Fibroblast of lung (primary cell): ENCODE results near the gene SPAST. TPM values are rescaled to one million over a fixed set of nuclear protein-coding genes. Genes with fewer than 3 reads are reported as not detected.
"Not testable (repeated sequence)": the region's sequence is repeated elsewhere in the genome, so short reads cannot be mapped to it uniquely, and the experiment has no call there.

ENCODE experiments used
- DNase-seq, 2 donors: peaks; one replicate each; pipeline versions ENCODE4 v3.0.0 to v3.0.0-alpha.2; 2010; ENCODE audit warnings: low read depth in 2 of 2
- H2AFZ ChIP-seq: 2 replicates; pipeline ENCODE4 v1.5.1; 2012; ENCODE audit warnings: low read length, control low read depth, inconsistent platforms
- H3K27ac ChIP-seq: 2 replicates; pipeline ENCODE4 v1.5.1; 2011; ENCODE audit warnings: low read length, control low read depth; ENCODE audit not compliant: insufficient read depth
- H3K27me3 ChIP-seq: 2 replicates; pipeline ENCODE4 v1.5.1; 2011; ENCODE audit warnings: mild to moderate bottlenecking, low read length; ENCODE audit not compliant: control insufficient read depth, insufficient read depth
- H3K36me3 ChIP-seq: 2 replicates; pipeline ENCODE4 v1.5.1; 2011; ENCODE audit warnings: low read length; ENCODE audit not compliant: control insufficient read depth, insufficient read depth
- H3K4me1 ChIP-seq: 2 replicates; pipeline ENCODE4 v1.5.1; 2011; ENCODE audit warnings: low read length; ENCODE audit not compliant: control insufficient read depth, insufficient read depth; ENCODE audit errors: extremely low read depth
- H3K4me2 ChIP-seq: 2 replicates; pipeline ENCODE4 v1.5.1; 2011; ENCODE audit warnings: low read length, control low read depth; ENCODE audit not compliant: insufficient read depth; ENCODE audit errors: extremely low read depth
- H3K4me3 ChIP-seq, 4 experiments: fragments of 200-600 bp in 1 of 4; sonication (generic) in 1 of 4; replicated peaks in 1 of 4; 2 replicates each; pipeline ENCODE4 v1.5.1; 2011 to 2016; ENCODE audit warnings: low read length in 4 of 4, low read depth in 3 of 4, mild to moderate bottlenecking in 3 of 4, control low read depth in 2 of 4, inconsistent platforms in 1 of 4, mixed read lengths in 1 of 4; ENCODE audit not compliant: insufficient read depth in 1 of 4; ENCODE audit errors: control extremely low read depth in 1 of 4
- H3K79me2 ChIP-seq: 2 replicates; pipeline ENCODE4 v1.5.1; 2012; ENCODE audit warnings: mild to moderate bottlenecking, low read length, inconsistent platforms; ENCODE audit not compliant: control insufficient read depth, insufficient read depth
- H3K9ac ChIP-seq: 2 replicates; pipeline ENCODE4 v1.5.1; 2011; ENCODE audit warnings: mild to moderate bottlenecking, low read length, control low read depth; ENCODE audit not compliant: insufficient read depth
- H3K9me3 ChIP-seq: 2 replicates; pipeline ENCODE4 v1.5.1; 2012; ENCODE audit warnings: low read depth, low read length; ENCODE audit not compliant: control insufficient read depth, insufficient read depth
- H4K20me1 ChIP-seq: 2 replicates; pipeline ENCODE4 v1.5.1; 2011; ENCODE audit warnings: low read length; ENCODE audit not compliant: control insufficient read depth, insufficient read depth; ENCODE audit errors: extremely low read depth
- EZH2 ChIP-seq: IDR thresholded peaks from 2 replicates; pipeline ENCODE4 v1.5.1; 2012; ENCODE audit warnings: low read length, control low read depth, mild to moderate bottlenecking; ENCODE audit errors: missing control alignments
- polyA plus RNA-seq, 2 donors: library from polyadenylated mRNA; depleted of rRNA in 1 of 2; stranded (reverse) in 1 of 2; unstranded in 1 of 2; fragments of >200 nt; gene quantifications; 2 replicates each; pipeline ENCODE4 v1.2.1, GENCODE V29; 2011 to 2012; ENCODE audit warnings: missing spikeins in 1 of 2
- total RNA-seq: library from RNA; depleted of rRNA; stranded (reverse); fragments of >200 nt; gene quantifications from 2 replicates; pipeline ENCODE4 v1.2.1, GENCODE V29; 2014

SPAST gene
- total and polyA plus RNA-seq, 2 donors (not counting 1 experiment from before 2014, with no cell fraction given): 12.7 to 22.6 TPM

DNA sequence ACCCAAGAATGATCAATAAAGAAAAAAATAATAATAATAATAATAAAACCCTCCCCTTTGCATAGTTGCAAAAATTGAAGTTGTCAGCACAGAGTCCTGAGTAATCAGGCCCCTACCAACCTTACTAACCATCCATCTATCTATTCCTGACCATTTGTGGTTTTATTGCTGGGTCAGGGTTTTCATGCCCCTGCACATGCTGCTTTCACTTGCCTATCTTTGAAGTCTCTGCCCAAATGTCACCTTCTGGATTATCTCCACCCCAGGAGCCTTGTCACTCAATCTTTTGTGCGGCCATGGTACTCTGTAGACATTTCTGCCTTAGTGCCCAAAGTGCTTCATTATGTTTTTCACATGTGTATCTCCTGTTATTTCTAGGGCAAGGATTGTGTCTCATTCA is 137.5 kb downstream of the SPAST start:
- no peak for TF ChIP-seq EZH2

DNA sequence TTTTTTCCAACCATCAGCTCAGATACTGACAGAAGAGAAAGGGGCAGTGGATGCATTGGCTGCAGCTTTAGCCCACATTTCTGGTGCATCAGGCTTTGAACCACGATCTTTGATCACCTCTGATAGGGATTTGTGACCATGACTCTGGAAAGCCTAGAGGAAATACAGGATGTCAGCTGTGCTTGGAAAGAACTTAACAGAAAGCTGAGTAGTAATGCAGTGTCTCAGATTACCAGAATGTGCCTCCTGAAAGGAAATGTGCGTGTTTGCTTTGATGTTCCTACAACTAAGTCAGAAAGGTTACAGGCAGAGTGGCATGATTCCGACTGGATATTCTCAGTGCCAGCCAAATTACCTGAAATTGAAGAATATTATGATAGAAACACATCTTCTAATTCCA is 140.1 kb downstream of the SPAST start:
- not testable (repeated sequence) for H3K27me3 ChIP-seq, H3K36me3 ChIP-seq, H3K4me3 ChIP-seq, H3K9ac ChIP-seq, H3K9me3 ChIP-seq, H3K4me2 ChIP-seq, H3K79me2 ChIP-seq, H2AFZ ChIP-seq, DNase-seq, H4K20me1 ChIP-seq, H3K27ac ChIP-seq, H3K4me1 ChIP-seq

More for the DNA sequence above, 137.5 kb downstream of the SPAST start:
- Histone ChIP-seq H3K4me3 (no peak overlapping the region), H3K27ac (no peak overlapping the region), H2AFZ (no peak overlapping the region), H3K9ac (no peak overlapping the region), H3K4me2 (no peak overlapping the region), H3K36me3 (no peaks in the 10 kb centered on the region), H3K27me3 (no peaks in the 10 kb centered on the region), H3K79me2 (no peaks in the 10 kb centered on the region), H4K20me1 (no peaks in the 10 kb centered on the region), H3K9me3 (no peaks in the 10 kb centered on the region), H3K4me1 (no peaks in the 10 kb centered on the region)
- DNase-seq: no peak

Other genes with a start within 250 kb of the SPAST start
- gene MEMO1, start 52.5 kb upstream of the SPAST start, total RNA-seq: 26.7 and 34.0 TPM in 2 replicates
- gene MEMO1, start 52.5 kb upstream of the SPAST start, polyA plus RNA-seq: 64.2 and 76.1 TPM in 2 replicates
- gene DPY30, start 23.8 kb upstream of the SPAST start, total RNA-seq: 50.5 and 69.9 TPM in 2 replicates
- 122 and 126 TPM in 2 replicates for gene DPY30, start 23.8 kb upstream of the SPAST start, polyA plus RNA-seq
- 20.5 and 23.6 TPM in 2 replicates for gene SLC30A6, start 102.3 kb downstream of the SPAST start, total RNA-seq
- 21.8 and 23.1 TPM in 2 replicates for gene SLC30A6, start 102.3 kb downstream of the SPAST start, polyA plus RNA-seq
- gene NLRC4, start 201.3 kb downstream of the SPAST start, total RNA-seq: not detected in 2 replicates
- not detected in 2 replicates for gene NLRC4, start 201.3 kb downstream of the SPAST start, polyA plus RNA-seq
- 16.4 and 17.2 TPM in 2 replicates for gene YIPF4, start 214.3 kb downstream of the SPAST start, total RNA-seq
- 15.5 and 23.3 TPM in 2 replicates for gene YIPF4, start 214.3 kb downstream of the SPAST start, polyA plus RNA-seq